HCEC 1CT (cell line): Measurements from ENCODE around the gene UGT2B11.
"Not testable (repeated sequence)": the region's sequence is repeated elsewhere in the genome, so short reads cannot be mapped to it uniquely, and the experiment has no call there.

ENCODE experiments used
- DNase-seq: peaks from one replicate; pipeline ENCODE4 v3.0.0-alpha.2; 2017

UGT2B11 gene

DNA sequence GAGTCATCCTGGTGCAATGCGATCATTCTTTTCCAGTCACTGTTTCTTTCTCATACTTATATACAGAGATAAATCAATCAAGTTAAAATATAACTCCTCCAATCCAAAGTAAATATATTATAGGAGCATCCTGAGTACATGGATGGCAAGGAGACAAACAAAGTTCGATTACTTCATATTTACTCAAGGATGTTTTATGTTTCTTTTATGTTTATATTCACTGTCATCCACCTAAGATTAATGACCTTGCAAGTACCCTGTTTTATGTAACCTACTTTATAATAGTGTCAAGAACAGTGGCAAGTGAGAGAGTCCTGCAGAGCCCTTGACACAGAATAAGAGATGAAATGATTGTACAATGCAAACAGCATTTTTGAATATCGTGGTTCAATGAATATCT lies at the start of gene UGT2B11:
TSS of gene UGT2B11 (minus strand) at position 33 of the 400 bp plus-strand sequence. CDS start at position 7, 26 bp downstream.
- DNase-seq, result no peak

DNA sequence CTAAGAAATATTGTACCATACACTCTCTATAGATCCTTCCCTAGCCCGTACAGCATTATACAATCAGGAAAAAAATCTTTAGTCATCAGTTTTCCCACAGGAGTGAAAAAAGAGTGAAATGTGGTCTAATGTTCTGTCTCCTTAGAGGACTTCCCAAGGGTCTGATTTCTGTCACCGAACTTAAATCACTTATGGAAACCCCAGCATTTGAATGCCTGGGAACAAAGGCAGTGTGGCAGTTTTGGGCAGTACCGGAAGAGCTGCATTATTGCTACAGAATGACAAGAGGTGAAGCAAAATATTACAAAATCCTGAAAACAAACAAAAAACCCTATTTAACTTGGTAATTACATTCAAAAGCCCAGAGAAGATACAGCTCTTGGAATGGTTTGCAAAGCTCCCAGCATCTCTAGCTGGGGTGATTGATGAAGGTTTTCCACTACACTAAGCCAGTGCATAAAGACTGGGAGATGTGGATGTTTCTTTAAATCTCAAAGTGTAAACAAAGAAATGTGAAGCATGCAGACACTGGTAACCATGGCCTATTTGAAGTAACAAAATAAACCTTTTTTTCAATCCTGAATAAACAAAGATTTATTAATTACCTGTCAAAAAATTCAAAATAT lies 38.7 kb upstream of the UGT2B11 start:
- DNase-seq, result not testable (repeated sequence)

- DNase-seq, result not testable (repeated sequence)
Measured at GRCh38 chr4:69250884-69251283, 36.3 kb upstream of the UGT2B11 start.

GRCh38 chr4:69242562-69243240 lies 28.2 kb upstream of the UGT2B11 start:
- not testable (repeated sequence) for DNase-seq

DNA sequence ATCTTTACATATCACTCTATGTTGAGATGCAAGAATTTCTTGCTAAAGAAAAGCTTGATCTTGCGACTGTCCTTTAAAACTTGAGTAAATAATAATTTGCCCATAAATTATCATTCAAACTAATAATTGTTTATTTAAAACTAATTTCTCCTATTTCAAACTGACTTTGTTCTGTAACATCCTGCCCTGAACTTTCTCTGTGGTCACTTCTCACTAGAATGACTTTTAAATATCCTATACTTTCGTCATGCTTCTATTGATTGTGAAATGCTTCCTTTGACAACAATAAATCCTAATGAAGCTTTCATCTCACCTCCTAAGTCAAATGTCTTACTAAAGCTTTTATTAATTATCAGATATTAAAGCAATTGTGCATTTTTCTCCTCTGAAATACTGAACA lies 27.2 kb upstream of the UGT2B11 start:
- DNase-seq, result not testable (repeated sequence)

DNA sequence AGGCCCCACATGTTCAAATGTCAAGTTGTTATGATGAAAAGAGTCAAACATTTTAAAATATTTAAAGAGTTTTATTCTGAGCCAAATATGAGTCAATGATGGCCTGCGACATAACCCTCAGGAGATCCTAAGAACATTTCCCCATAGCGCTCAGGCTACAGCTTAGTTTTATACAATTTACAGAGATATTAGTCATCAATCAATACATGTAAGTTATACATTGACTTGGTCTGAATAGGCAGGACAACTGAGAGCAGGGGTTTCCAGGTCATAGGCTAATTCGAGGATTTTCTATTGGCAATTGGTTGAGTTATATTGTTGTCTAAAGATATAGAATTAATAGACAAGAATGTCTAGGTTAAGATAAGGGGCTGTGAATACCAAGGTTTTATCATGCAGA lies 26.2 kb upstream of the UGT2B11 start:
- DNase-seq, result not testable (repeated sequence)

DNA sequence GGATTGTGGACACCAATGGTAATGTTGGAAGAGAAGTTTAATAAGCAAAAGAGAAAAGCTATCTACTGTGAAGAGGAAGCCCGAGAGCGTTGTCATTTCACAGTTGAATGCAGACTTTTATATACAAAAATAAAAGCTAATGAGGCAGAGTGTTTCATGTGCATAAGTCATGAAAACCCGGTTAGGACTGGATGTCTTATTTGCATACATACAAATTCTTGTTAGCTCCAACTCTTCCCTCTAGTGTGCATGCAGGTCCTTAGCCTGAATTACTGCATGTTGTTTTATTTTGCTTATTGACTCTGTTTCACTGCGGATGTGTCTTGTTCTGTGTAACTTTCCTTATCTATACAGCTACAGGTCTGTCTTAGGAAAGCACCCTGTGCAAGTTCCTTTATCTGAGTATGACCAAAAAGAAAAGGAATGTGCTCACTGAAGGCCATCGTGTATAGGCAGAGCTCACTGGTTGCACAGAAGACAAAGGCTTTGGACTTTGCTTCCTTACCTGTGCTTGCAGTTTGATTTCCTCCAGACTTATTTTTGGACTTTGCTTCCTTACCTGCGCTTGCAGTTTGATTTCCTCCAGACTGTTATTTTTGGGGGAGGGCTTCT lies 25.1 kb upstream of the UGT2B11 start:
- no peak for DNase-seq

DNA sequence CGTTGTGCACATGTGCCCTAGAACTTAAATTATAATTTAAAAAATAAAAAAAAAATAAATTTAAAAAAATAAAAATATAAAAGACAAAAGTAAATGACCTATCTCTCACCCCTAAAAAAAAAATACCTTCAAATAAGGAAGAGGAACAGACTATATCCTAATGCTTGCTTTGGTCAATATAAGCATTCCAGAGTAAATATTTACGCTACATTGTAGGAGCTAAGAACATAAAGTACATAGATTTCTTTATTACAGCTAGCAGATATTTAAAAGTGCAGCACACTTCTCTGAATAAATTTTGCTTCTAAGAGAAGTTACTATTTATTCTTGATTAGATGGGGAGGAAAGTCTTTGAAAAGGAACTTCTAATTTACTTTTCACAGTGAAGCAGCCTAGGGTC lies 24.5 kb upstream of the UGT2B11 start:
- DNase-seq, result no peak

DNA sequence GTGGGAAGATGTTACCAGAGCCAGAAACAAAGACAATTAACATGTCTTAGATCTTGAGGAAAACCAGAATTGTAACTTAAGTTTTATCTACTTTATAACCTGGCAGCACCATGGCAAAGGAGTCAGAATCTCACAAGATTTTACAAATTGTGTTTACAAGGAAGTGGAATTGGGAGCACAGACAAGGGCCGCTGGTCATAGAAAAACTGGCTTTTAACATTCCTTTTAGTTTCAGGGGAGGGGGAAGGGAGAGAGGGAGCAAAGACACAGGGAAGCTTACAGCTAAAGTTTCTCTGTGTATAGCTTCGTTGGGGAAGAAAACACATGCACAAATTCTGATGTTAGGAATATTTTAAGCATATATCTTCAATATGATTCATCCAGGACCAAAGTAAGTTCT lies 10.3 kb upstream of the UGT2B11 start:
- DNase-seq, result no peak

DNA sequence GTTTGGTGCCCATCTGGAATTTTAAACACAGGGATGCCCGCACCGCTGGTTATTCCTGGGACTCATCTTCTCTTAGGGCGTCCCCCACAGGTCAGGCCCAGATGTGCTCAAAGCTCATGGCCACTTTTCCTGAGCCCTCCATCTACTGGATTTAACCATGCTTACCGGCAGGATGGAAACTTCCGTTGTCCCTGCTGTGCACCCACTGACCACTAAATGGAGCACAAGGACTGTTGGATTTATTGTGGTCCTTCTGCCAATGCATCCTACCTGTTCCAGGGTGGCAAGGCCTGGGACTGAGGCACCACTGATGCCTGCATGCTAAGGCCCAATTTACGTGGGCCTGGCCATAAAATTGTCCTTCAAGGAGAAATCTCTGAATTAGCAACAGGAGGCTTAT lies 8.7 kb upstream of the UGT2B11 start:
- not testable (repeated sequence) for DNase-seq

DNA sequence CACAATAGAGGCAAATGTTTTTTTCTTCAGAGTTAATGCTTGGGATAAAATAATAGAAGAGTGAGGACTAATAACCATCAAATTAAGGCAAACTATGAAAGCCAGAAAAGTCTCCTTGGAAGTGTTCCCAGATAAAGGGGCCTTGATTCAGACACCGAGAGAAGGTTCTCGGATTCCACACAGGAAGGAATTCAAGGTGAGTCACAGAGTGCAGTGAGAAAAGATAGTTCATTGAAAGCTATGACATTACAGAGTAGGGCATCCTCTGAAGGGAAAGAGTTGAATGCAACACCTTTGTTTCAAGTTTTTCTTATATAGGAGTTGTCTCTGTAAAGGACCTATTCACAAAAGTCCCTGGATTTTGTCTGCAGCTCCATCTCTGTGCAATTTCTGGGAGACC lies 3.9 kb upstream of the UGT2B11 start:
- not testable (repeated sequence) for DNase-seq

GRCh38 chr4:69210911-69211310 lies 3.6 kb downstream of the UGT2B11 start:
- DNase-seq, result no peak

DNA sequence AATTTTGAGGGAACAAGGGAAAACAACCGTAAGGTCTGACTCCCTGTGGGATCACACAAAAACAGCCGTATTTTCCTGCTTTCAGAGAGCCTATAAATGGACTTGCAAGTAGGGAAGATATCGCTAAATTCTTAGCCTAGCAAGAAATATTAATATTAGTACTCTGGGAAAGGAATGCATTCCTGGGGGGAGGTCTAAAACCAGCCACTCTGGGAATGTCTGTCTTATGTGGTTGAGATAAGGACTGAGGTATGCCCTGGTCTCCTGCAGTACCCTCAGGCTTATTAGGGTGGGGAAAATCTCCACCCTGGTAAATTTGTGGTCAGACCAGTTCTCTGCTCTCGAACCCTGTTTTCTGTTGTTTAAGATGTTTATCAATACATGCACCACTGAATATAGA lies 16.0 kb downstream of the UGT2B11 start:
- DNase-seq, result not testable (repeated sequence)

GRCh38 chr4:69196209-69196965 lies 18.2 kb downstream of the UGT2B11 start:
- DNase-seq, result no peak

GRCh38 chr4:69194166-69194565 lies 20.4 kb downstream of the UGT2B11 start:
- no peak for DNase-seq

- DNase-seq, result not testable (repeated sequence)
Measured at GRCh38 chr4:69191905-69192304, 22.6 kb downstream of the UGT2B11 start.

GRCh38 chr4:69190621-69191020 lies 23.9 kb downstream of the UGT2B11 start:
- DNase-seq, result not testable (repeated sequence)

DNA sequence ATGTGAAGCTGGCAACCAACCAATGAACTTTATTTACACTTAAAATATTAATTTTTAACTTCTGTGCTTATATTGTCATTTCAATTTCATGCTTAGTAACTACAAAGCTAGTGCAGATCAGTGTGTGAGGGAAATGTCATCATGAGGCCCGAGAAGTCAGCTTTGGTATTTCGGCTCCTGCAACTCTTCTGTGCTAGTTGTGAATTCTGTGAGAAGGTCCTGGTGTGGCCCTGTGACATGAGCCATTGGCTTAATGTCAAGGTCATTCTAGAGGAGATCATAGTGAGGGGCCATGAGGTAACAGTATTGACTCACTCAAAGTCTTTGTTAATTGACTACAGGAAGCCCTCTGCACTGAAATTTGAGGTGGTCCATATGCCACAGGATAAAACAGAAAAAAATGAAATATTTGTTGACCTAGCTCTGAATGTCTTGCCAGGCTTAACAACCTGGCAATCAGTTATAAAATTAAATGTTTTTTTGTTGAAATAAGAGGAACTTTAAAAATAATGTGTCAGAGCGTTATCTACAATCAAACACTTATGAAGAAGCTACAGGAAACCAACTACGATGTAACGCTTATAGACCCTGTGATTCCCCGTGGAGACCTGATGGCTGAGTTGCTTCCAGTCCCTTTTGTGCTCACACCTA lies 32.9 kb downstream of the UGT2B11 start:
- DNase-seq, result not testable (repeated sequence)

DNA sequence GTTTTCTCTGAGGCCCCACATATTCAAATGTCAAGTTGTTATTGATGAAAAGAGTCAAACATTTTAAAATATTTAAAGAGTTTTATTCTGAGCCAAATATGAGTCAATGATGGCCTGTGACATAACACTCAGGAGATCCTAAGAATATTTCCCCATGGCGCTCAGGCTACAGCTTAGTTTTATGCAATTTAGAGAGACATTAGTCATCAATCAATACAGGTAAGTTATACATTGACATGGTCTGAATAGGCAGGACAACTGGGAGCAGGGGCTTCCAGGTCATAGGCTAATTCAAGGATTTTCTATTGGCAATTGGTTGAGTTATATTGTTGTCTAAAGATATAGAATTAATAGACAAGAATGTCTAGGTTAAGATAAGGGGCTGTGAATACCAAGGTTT lies 34.7 kb downstream of the UGT2B11 start:
- not testable (repeated sequence) for DNase-seq

DNA sequence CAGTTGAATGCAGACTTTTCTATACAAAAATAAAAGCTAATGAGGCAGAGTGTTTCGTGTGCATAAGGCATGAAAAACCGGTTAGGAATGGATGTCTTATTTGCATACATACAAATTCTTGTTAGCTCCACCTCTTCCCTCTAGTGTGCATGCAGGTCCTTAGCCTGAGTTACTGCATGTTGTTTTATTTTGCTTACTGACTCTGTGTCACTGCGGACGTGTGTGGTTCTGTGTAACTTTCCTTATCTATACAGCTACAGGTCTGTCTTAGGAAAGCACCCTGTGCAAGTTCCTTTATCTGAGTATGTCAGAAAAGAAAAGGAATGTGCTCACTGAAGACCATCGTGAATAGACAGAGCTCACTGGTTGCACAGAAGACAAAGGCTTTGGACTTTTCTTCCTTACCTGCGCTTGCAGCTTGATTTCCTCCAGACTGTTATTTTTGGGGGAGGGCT lies 35.8 kb downstream of the UGT2B11 start:
- DNase-seq, result not testable (repeated sequence)

- DNase-seq, result not testable (repeated sequence)
Measured at GRCh38 chr4:69170233-69171134, 44.1 kb downstream of the UGT2B11 start.

DNA sequence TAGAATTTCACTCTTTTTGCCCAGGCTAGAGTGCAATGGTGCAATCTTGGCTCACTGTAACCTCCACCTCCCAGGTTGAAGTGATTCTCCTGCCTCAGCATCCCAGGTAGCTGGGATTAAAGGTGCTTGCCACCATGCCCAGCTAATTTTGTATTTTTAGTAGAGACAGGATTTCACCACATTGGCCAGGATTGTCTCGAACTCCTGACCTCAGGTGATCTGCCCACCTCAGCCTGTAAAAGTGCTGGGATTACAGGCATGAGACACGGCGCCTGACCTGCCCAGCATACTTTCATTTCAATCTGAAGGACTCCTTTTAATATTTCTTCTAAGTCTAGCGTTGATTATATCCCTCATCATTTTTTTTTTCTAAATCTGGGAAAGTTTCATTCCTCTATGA lies 45.4 kb downstream of the UGT2B11 start:
- DNase-seq, result not testable (repeated sequence)
